HepG2 (cell line): ENCODE data around the gene RHOV. TPM values are rescaled to one million over a fixed set of nuclear protein-coding genes. Genes with fewer than 3 reads are reported as not detected.

Experiments used
- CEBPB ChIP-seq: IDR thresholded peaks from 2 replicates; pipeline ENCODE4 v1.6.1; 2011; ENCODE audit warnings: low read depth, low read length, improper control_type of control experiment, borderline replicate concordance
- E2F5 ChIP-seq: sonication (generic); formaldehyde crosslinking; conservative IDR thresholded peaks from 2 replicates; pipeline ENCODE4 v1.4.0; 2020; ENCODE audit warnings: missing genetic modification reagents
- ELF3 ChIP-seq: IDR thresholded peaks from 2 replicates; pipeline ENCODE4 v1.6.1; 2016; ENCODE audit warnings: missing genetic modification reagents, missing compliant biosample characterization
- FOXP4 ChIP-seq: sonication (generic); formaldehyde crosslinking; IDR thresholded peaks from 2 replicates; pipeline ENCODE4 v1.4.0; 2020; ENCODE audit warnings: missing genetic modification reagents
- HHEX ChIP-seq: IDR thresholded peaks from 2 replicates; pipeline ENCODE4 v1.6.1; 2016; ENCODE audit warnings: control low read depth
- IRF2 ChIP-seq: IDR thresholded peaks from 2 replicates; pipeline ENCODE4 v1.6.1; 2018; ENCODE audit warnings: missing genetic modification reagents, missing compliant biosample characterization
- KDM4B ChIP-seq: sonication (generic); formaldehyde crosslinking; IDR thresholded peaks from 2 replicates; pipeline ENCODE4 v1.4.0; 2020; ENCODE audit warnings: missing genetic modification reagents
- MLLT10 ChIP-seq: sonication (generic); formaldehyde crosslinking; IDR thresholded peaks from 2 replicates; pipeline ENCODE4 v1.4.0; 2020; ENCODE audit warnings: missing genetic modification reagents
- NFYC ChIP-seq: IDR thresholded peaks from 2 replicates; pipeline ENCODE4 v1.6.1; 2016; ENCODE audit warnings: missing genetic modification reagents, missing compliant biosample characterization
- NR2F2 ChIP-seq: IDR thresholded peaks from 2 replicates; pipeline ENCODE4 v1.6.1; 2012; ENCODE audit warnings: low read depth, inconsistent platforms, borderline replicate concordance
- PAX8 ChIP-seq: sonication (generic); formaldehyde crosslinking; IDR thresholded peaks from 2 replicates; pipeline ENCODE4 v1.8.0; 2022; ENCODE audit warnings: mild to moderate bottlenecking, missing genetic modification reagents, borderline replicate concordance
- PAXIP1 ChIP-seq: sonication (generic); formaldehyde crosslinking; conservative IDR thresholded peaks from 2 replicates; pipeline ENCODE4 v1.4.0; 2020; ENCODE audit warnings: mild to moderate bottlenecking, missing genetic modification reagents, moderate library complexity
- PLRG1 ChIP-seq: fragments of 450-650 bp; conservative IDR thresholded peaks from 2 replicates; pipeline ENCODE4 v1.6.1; 2016
- RBAK ChIP-seq: sonication (generic); formaldehyde crosslinking; IDR thresholded peaks from 2 replicates; pipeline ENCODE4 v1.5.1; 2020; ENCODE audit warnings: mild to moderate bottlenecking, missing genetic modification reagents
- SALL1 ChIP-seq: sonication (generic); formaldehyde crosslinking; IDR thresholded peaks from 2 replicates; pipeline ENCODE4 v1.8.0; 2022; ENCODE audit warnings: mild to moderate bottlenecking, missing genetic modification reagents
- SIX4 ChIP-seq: sonication (generic); formaldehyde crosslinking; IDR thresholded peaks from 2 replicates; pipeline ENCODE4 v1.4.0; 2020; ENCODE audit warnings: missing genetic modification reagents
- SP5 ChIP-seq: IDR thresholded peaks from 2 replicates; pipeline ENCODE4 v1.6.1; 2016; ENCODE audit warnings: low read depth, borderline replicate concordance
- SSRP1 ChIP-seq: IDR thresholded peaks from 2 replicates; pipeline ENCODE4 v1.6.1; 2016; ENCODE audit warnings: control low read depth
- ZMYM2 ChIP-seq: sonication (generic); formaldehyde crosslinking; IDR thresholded peaks from 2 replicates; pipeline ENCODE4 v1.8.0; 2022; ENCODE audit warnings: mild to moderate bottlenecking, missing genetic modification reagents
- ZNF275 ChIP-seq: sonication (generic); formaldehyde crosslinking; IDR thresholded peaks from 2 replicates; pipeline ENCODE4 v1.8.0; 2022; ENCODE audit warnings: missing genetic modification reagents, mild to moderate bottlenecking, inconsistent platforms, borderline replicate concordance
- ZNF292 ChIP-seq: sonication (generic); formaldehyde crosslinking; IDR thresholded peaks from 2 replicates; pipeline ENCODE4 v1.8.1; 2022; ENCODE audit warnings: mild to moderate bottlenecking, low read depth, missing genetic modification reagents, borderline replicate concordance
- ZNF317 ChIP-seq: sonication (generic); formaldehyde crosslinking; IDR thresholded peaks from 2 replicates; pipeline ENCODE4 v1.5.0; 2020; ENCODE audit warnings: mild to moderate bottlenecking, missing genetic modification reagents
- ZNF619 ChIP-seq: sonication (generic); formaldehyde crosslinking; IDR thresholded peaks from 2 replicates; pipeline ENCODE4 v1.4.0; 2020; ENCODE audit warnings: mild to moderate bottlenecking, missing genetic modification reagents
- ZNF724P ChIP-seq: sonication (generic); formaldehyde crosslinking; IDR thresholded peaks from 2 replicates; pipeline ENCODE4 v1.8.0; 2022; ENCODE audit warnings: missing genetic modification reagents, borderline replicate concordance
- ZSCAN31 ChIP-seq: sonication (generic); formaldehyde crosslinking; IDR thresholded peaks from 2 replicates; pipeline ENCODE4 v1.5.0; 2020; ENCODE audit warnings: low read depth, mild to moderate bottlenecking, missing genetic modification reagents
- polyA plus RNA-seq, 8 experiments: library from polyadenylated mRNA; depleted of rRNA in 3 of 8; stranded (reverse) in 7 of 8; unstranded in 1 of 8; fragments of >200 nt; fragmentation: Illumina TruSeq in 4 of 8; extraction: Trizol in 4 of 8; gene quantifications; 2 replicates each; pipeline versions ENCODE4 v1.2.1 to v1.2.3, GENCODE V29; 2011 to 2016; ENCODE audit warnings: low read depth in 4 of 8, missing spikeins in 1 of 8, mixed read lengths in 1 of 8; ENCODE audit not compliant: insufficient read depth in 1 of 8
- total RNA-seq, 5 experiments: library from RNA; depleted of rRNA; stranded (reverse); fragments of >200 nt; fragmentation: Illumina TruSeq; extraction: Trizol; gene quantifications; 2 replicates each; pipeline ENCODE4 v1.2.3, GENCODE V29; 2016; ENCODE audit warnings: low read depth in 1 of 5

RHOV gene
- total and polyA plus RNA-seq, 2 of the 13 experiments (the other 11 are each of a cell fraction or from before 2014, with no cell fraction given), result 0.17 to 0.18 TPM

GRCh38 chr15:40847223-40847961 is 26.6 kb downstream of the RHOV start (continued):
- TF ChIP-seq PAXIP1 (CRISPR knock-in tag) (0 out of 2 replicates have a peak, but pooled peaks have one; percentile 29), ZSCAN31 (CRISPR knock-in tag) (no peak), ZNF619 (CRISPR knock-in tag) (no peak), ZNF275 (no peak), NR2F2 (no peak), SP5 (peak; percentile 84), NFYC (no peak), SIX4 (no peak), ZNF724P (CRISPR knock-in tag) (no peak), CEBPB (no peak), ELF3 (CRISPR knock-in tag) (peak; percentile 60; the same call in 1 of the 2 replicates), PLRG1 (no peak), PAX8 (CRISPR knock-in tag) (no peak), RBAK (CRISPR knock-in tag) (no peak), IRF2 (CRISPR knock-in tag) (no peak), FOXP4 (CRISPR knock-in tag) (peak; percentile 30; the same call in 1 of the 2 replicates), SALL1 (CRISPR knock-in tag) (no peak), ZMYM2 (no peak), KDM4B (CRISPR knock-in tag) (no peak), MLLT10 (no peak), ZNF317 (no peak), SSRP1 (CRISPR knock-in tag) (no peak), HHEX (CRISPR knock-in tag) (no peak), ZNF292 (CRISPR knock-in tag) (0 out of 2 replicates have a peak, but pooled peaks have one; percentile 25), E2F5 (CRISPR knock-in tag) (no peak)
